ENCODE results near the gene RXRA.

DNA sequence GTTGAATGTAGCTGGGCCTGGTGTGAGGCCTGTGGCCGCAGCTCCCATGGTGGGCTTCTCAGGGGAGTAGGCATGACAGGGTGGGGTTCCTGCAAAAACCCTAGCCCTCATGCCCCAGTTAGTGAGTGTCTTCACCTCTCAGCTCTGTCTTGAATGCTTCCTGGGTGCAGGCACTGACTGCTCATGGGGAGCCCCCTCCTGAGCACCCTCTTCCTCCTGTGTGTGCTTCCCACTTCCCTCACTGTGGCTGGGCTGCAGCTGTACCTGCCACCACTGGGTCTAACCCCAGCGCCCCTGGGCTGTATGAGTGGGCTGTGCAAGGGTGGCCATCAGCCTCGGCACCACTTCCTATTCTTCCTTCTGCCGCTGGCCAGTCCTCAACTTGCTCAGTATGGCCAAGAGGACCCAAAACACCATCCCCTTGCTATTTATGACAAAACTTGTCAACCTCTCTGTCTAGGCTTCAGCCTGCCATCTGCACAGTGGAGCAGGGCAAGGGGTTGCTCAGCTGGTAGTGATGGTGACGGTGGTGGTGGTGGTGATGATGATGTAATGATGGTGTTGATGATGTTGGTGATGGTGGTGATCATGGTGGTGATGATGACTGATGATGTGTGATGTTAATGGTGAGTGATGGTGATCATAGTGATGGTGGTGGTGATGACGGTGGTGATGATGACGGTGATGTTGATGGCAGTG lies 67.5 kb downstream of the RXRA start:
- TF ChIP-seq, protein P1, sequence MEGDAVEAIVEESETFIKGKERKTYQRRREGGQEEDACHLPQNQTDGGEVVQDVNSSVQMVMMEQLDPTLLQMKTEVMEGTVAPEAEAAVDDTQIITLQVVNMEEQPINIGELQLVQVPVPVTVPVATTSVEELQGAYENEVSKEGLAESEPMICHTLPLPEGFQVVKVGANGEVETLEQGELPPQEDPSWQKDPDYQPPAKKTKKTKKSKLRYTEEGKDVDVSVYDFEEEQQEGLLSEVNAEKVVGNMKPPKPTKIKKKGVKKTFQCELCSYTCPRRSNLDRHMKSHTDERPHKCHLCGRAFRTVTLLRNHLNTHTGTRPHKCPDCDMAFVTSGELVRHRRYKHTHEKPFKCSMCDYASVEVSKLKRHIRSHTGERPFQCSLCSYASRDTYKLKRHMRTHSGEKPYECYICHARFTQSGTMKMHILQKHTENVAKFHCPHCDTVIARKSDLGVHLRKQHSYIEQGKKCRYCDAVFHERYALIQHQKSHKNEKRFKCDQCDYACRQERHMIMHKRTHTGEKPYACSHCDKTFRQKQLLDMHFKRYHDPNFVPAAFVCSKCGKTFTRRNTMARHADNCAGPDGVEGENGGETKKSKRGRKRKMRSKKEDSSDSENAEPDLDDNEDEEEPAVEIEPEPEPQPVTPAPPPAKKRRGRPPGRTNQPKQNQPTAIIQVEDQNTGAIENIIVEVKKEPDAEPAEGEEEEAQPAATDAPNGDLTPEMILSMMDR (IDR thresholded peaks at IDR 0.05): no peak
- TF ChIP-seq POLR2A (IDR thresholded peaks at IDR 0.05): no peak
